Upper lobe of right lung (tissue), 1 donor: ENCODE measurements around the gene BRIP1. TPM values are rescaled to one million over a fixed set of nuclear protein-coding genes. Genes with fewer than 3 reads are reported as not detected.

ENCODE experiments used
- ATAC-seq: fragments of 200-7000 bp; cut with Tn5 transposase; one replicate; pipeline ENCODE4 v1.9.1; 2020; ENCODE audit warnings: mild to moderate bottlenecking, moderate library complexity
- DNase-seq: peaks from one replicate; pipeline ENCODE4 v3.0.0-alpha.2; 2020
- H3K27ac ChIP-seq: fragments of 200-600 bp; one replicate; pipeline ENCODE4 v1.8.0; 2022
- H3K27me3 ChIP-seq: fragments of 200-600 bp; one replicate; pipeline ENCODE4 v1.8.0; 2022; ENCODE audit warnings: mild to moderate bottlenecking
- H3K36me3 ChIP-seq: fragments of 200-600 bp; one replicate; pipeline ENCODE4 v1.8.0; 2022
- H3K4me1 ChIP-seq: fragments of 200-600 bp; one replicate; pipeline ENCODE4 v1.8.0; 2022
- H3K4me3 ChIP-seq: fragments of 200-600 bp; one replicate; pipeline ENCODE4 v1.8.0; 2022; ENCODE audit warnings: mild to moderate bottlenecking
- H3K9me3 ChIP-seq: fragments of 200-600 bp; one replicate; pipeline ENCODE4 v1.8.0; 2022
- intact Hi-C: fragments of 100-400 bp; cut with DNase I; formaldehyde crosslinking; loops from one replicate; pipeline ENCODE4 v1.11.0; 2022
- total RNA-seq: library from RNA; stranded (reverse); fragmentation: NEBNext Ultra II Directional; extraction: Animal tissue kit (Norgen Biotek cat#: 25700); gene quantifications from one replicate; pipeline ENCODE4 v1.2.1, GENCODE V29; 2021
- TF ChIP-seq, protein P1 (sequence below): fragments of 200-600 bp; IDR thresholded peaks from one replicate; pipeline ENCODE4 v1.8.0; 2022; ENCODE audit warnings: antibody characterized with exemption
- donor health status: DM: no; HTN: yes; CAD: no; lungs with severe emphysema.

BRIP1 gene
- total RNA-seq, 1 donor from 2014 or later, result 0.26 TPM

DNA sequence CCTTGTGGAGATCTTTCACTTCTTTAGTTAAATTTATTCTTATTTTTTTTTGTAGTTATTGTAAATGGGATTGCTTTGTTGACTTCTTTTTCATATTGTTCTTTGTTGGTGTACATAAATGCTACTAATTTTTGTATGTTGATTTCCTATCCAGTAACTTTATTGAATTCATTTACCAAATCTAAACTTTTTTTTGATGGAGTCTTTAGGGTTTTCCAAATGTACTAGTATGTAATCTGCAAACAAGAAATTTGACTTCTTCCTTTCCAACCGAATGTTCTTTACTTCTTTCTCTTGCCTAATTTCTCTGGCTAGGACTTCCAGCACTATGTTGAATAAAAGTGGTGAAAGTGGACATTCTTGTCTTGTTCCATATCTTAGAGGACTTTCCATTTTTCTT is 230.5 kb downstream of the BRIP1 start:
- H3K27ac ChIP-seq, result no peak overlapping the region
- DNase-seq, result no peak
- intact Hi-C loops, result no loop called here
- no peak overlapping the region for H3K4me3 ChIP-seq
- H3K4me1 ChIP-seq, result no peaks in the 10 kb centered on the region
- no peaks in the 10 kb centered on the region for H3K27me3 ChIP-seq
- TF ChIP-seq, protein P1, sequence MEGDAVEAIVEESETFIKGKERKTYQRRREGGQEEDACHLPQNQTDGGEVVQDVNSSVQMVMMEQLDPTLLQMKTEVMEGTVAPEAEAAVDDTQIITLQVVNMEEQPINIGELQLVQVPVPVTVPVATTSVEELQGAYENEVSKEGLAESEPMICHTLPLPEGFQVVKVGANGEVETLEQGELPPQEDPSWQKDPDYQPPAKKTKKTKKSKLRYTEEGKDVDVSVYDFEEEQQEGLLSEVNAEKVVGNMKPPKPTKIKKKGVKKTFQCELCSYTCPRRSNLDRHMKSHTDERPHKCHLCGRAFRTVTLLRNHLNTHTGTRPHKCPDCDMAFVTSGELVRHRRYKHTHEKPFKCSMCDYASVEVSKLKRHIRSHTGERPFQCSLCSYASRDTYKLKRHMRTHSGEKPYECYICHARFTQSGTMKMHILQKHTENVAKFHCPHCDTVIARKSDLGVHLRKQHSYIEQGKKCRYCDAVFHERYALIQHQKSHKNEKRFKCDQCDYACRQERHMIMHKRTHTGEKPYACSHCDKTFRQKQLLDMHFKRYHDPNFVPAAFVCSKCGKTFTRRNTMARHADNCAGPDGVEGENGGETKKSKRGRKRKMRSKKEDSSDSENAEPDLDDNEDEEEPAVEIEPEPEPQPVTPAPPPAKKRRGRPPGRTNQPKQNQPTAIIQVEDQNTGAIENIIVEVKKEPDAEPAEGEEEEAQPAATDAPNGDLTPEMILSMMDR, result no peak
- no peaks in the 10 kb centered on the region for H3K9me3 ChIP-seq
- ATAC-seq, result no peak
- H3K36me3 ChIP-seq, result no peaks in the 10 kb centered on the region

DNA sequence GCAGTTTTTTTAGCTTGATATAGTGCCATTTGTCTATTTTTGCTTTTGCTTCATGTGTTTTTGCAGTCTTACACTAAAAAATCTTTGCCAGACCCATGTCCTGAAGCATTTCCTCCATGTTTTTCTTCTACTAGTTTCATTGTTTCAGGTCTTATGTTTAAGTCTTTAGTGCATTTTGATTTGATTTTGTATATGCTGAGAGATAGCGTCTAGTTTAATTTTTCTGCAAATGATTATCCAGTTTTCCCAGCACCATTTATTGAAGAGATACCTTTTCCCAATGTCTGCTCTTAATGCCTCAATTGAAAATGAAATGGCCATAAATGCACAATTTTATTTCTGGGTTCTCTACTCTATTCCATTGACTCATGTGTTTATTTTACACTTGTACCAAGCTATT is 231.5 kb downstream of the BRIP1 start:
- Histone ChIP-seq H3K27ac (no peak overlapping the region), H3K9me3 (no peaks in the 10 kb centered on the region), H3K36me3 (no peaks in the 10 kb centered on the region), H3K4me1 (no peaks in the 10 kb centered on the region), H3K4me3 (no peak overlapping the region), H3K27me3 (no peaks in the 10 kb centered on the region)
- intact Hi-C loops, result no loop called here
- TF ChIP-seq, protein P1, result no peak
- ATAC-seq (no peak), DNase-seq (no peak)

Other genes with a start within 250 kb of the BRIP1 start
- 10.9 TPM for gene INTS2, start 64.5 kb upstream of the BRIP1 start, total RNA-seq
- gene MED13, start 201.8 kb upstream of the BRIP1 start, total RNA-seq, result 65.7 TPM